DMS53 treated with DMSO at 0.1 percent for 48 hours (cell line): Measurements from ENCODE around the gene UBE3C.
A peak's percentile ranks its signal among the peaks of the same experiment; 100 is the strongest.
"Not testable (repeated sequence)": the region's sequence is repeated elsewhere in the genome, so short reads cannot be mapped to it uniquely, and the experiment has no call there.

Experiments used
- DNase-seq: peaks from one replicate; lab custom pipeline; 2025; ENCODE audit not compliant: unreplicated experiment; lab: John Stamatoyannopoulos, UW

UBE3C gene

DNA sequence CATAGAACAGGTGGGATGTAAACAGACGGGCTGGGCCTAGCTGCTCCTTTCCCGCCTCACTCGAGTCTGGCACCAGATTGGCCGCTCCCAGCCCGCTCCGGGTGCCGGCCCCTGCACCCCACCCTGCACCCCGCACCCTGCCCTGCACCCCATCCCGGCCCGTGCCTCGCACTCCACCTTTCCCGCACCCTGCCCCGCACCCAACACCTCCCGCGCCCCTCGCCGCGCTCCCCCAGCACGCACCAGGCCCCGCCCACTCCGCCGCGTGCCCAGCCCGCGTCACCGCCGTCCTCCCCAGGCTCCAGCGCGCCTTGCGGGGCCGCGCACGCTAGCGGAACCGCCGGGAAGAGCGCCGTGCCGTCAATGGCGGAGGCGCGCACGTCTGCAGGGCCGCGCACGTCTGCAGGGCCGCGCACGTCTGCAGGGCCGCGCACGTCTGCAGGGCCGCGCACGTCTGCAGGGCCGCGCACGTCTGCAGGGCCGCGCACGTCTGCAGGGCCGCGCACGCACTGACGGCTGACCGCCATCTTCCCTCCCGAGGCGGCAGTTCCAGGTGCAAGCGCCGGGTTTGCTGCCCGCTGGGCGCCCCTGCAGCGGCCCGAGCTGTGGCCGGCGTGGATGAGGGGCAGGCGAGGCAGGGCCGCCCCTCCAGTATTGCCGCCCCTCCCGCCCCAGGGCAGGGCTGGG, at the start of gene UBE3C:
Gene UBE3C (plus strand): TSS at position 503 of the 687 bp plus-strand sequence. CDS start 347 bp downstream, outside the sequence.
- DNase-seq = peak; percentile 87

DNA sequence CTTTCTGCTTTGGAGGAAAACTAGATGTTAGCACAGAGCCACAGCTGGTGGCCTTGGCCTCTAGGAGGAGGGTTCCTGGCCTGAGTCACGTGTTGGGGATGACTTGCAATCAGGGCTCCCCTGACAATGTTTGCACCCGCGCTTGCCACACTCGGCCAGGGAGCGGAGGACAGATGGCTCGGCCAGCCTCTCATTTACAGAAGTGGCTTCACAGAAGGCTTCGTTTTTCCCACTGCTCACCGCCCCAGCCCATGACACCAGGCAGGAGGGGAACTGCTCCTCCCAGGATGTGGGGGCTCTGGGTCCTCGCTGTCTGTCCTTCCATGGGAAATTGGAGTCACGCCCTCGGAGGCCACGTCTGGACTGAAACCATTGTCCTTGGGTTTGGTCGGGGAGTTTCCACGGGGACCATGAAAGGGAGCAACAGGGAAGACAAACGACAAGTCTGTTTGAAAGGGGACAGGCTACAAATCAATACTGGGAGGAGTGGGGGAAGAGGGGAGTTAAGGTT, 49.6 kb upstream of the UBE3C start:
- DNase-seq = no peak

DNA sequence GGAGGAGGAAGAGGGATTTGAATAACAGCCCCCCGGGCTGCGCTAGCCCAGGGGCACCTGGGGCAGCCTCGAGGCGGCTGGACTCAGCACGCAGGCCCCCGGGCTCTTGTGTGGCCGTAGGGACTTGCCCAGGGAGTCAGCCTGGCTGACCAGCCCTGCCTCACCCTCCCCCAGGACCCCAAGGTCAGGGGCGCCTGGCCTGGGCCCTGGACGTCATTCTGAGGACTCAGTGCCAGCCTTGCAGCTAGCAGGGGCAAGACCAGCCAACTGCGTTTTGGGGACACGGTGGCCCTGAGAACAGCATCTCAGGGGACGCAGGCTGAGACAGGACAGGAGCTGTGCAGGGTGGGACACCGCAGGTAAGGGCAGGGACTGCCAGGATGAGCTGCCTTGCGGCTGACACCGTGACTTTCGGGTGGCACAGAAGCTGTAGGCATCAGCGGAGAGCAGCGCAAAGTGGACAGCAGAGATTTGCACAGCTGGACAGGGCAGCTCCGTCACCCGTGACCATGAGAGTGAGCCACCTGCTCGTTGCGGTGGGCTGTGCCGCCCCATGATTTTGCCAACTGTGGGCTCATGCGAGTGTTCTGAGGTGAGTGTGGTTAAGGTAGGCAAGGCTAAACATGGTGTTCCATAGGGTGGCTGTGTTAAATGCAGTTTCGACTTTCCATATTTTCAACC, 48.1 kb upstream of the UBE3C start:
- DNase-seq = no peak

DNA sequence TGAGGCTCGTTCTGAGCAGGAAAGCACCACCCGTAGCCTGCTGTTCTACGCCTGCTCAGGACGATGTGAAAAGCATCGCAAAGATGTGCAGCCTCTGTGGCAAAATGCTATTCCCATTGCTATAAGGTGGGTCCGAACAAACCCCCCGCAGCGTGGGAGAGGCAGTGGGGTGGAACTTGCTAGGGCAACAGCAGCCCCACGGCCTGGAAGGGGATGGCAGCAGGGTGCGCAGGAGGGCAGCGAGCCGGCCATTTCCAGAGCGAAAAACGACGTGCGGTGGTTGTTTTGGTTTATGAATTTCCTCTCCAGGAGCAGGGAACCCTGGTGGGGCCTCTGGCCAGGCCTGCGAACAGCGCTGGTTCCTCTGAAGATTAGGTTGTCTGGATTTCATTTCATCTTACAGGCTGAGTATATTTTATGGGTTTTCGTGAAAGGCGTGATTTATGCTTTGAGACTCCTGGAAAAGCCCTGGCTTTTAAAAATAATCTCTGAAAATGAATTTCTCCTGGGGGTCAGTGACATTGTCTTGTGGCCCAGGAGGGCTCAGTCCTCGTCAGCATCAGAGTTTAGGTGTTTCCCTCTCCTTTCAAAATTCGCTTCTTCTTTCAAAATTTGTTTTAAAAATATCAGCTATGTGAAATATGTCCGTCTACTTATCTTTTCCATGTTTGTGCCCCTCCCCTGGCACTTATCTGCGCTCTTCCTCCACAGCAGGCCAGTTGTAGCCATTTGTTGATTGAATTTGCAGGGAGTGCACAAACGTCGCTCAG, 42.3 kb upstream of the UBE3C start:
- no peak for DNase-seq

DNA sequence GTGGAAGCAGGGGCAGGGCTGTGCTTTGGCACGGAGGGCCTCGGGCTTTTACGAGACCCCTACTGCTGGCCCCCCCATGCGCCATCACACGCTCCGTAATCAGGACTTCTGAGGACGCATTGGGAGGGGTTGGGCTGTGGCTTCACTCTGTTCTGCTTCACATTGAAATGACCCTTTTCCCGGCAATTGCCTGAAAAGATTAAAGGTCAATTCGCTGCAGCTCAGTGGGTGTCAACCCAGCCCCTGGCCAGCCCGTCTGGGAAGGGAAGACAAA, 41.7 kb upstream of the UBE3C start:
- DNase-seq = no peak

DNA sequence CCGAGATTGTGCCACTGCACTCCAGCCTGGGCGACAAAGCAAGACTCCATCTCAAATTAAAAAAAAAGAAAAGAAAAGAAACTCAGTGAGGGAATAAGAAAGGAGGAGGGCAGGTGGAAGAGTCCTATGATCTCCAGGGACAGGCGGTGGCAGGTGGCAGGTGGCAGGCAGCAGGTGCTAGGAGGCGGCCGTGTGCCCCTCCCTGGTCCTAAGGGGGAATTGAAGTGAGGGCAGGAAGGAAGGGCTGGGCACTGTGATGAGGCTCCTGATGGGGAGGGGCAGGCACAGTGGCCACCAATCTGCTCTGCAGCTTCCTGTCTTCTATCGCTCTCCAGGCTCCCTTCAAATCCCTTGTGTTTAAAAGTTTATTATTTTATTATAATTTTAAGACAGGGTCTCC, 41.2 kb upstream of the UBE3C start:
- peak; percentile 30 for DNase-seq

DNA sequence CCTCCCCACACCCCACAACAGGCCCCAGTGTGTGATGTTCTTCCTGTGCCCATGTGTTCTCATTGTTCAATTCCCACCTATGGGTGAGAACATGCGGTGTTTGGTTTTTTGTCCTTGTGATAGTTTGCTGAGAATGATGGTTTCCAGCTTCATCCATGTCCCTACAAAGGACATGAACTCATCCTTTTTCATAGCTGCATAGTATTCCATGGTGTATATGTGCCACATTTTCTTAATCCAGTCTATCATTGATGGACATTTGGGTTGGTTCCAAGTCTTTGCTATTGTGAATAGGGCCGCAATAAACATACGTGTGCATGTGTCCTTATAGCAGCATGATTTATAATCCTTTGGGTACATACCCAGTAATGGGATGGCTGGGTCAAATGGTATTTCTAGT, 38.7 kb upstream of the UBE3C start:
- DNase-seq = not testable (repeated sequence)

DNA sequence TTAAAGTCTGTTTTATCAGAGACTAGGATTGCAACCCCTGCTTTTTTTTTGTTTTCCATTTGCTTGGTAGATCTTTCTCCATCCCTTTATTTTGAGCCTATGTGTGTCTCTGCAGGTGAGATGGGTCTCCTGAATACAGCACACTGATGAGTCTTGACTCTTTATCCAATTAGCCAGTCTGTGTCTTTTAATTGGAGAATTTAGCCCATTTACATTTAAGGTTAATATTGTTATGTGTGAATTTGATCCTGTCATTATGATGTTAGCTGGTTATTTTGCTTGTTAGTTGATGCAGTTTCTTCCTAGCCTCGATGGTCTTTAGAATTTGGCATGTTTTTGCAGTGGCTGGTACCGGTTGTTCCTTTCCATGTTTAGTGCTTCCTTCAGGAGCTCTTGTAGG, 35.1 kb upstream of the UBE3C start:
- not testable (repeated sequence) for DNase-seq

DNA sequence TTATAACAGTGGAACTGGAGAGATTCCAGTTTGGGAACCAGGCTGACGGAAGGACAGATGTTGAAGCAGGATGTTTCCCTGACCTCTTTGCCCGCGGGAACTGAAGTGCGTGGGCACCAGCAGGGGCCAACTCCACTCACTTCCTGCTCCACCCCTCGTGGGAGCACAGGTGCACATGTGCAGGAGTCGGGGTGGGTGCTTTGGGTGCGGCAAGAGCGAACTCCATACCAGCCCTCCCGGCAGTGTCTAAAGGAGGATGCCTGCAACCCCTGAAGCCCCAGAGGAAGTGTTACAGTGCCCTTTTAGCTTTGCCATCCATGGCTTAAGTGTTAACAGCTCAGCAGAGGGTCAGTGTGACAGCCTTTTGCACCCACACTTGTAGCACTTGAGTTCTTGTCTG, 27.4 kb upstream of the UBE3C start:
- no peak for DNase-seq

DNA sequence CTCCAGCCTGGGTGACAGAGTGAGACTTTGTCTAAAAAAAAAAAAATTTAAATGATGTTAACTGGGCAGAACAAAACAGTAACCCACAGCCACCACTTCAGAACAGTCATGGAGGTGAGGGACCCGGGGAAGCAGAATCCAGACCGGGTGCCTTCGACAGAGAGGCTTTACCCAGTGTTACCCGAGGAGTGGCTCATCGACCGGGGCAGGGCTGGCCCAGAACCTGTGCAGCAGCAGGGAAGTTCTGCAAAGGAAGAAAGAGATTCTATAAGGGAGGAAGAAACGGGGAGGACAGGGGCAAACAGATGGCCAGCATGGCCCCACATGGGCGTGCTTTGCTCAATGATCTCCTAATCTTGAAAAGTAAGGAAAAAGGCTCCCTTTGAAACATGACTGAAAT, 26.0 kb upstream of the UBE3C start:
- no peak for DNase-seq

DNA sequence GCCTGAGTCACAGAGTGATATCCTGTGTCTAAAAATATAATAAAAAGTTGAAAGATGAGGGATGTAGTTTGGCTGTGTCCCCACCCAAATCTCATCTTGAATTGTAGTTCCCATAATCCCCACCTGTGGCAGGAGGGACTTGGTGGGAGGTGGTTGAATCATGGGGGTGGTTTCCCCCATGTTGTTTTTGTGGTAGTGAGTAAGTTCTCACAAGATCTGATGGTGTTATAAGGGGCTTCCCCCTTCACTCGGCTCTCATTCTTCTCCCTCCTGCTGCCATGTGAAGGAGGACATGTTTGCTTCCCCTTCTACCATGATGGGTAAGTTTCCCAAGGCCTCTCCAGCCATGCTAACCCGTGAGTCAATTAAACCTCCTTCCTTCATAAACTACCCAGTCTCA, 25.1 kb upstream of the UBE3C start:
- no peak for DNase-seq

DNA sequence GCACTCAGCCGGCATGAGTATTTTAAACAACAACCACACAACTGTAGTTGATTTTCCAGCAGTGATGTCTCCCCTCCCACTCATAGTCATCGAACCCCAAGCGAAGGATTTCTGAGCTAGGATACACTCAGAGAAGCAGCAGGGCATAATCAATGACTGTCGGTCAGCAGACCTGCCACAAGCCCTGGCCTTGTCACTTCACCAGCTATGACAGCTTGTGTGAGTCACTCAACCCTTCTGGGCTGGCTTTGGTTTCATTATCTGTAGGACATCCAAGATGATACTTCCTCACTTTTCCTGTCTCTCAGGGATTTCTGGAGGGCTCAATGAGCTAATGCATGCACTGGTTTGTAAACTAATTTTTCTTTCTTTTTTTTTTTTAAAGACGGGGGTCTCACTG, 22.0 kb upstream of the UBE3C start:
- DNase-seq = no peak

DNA sequence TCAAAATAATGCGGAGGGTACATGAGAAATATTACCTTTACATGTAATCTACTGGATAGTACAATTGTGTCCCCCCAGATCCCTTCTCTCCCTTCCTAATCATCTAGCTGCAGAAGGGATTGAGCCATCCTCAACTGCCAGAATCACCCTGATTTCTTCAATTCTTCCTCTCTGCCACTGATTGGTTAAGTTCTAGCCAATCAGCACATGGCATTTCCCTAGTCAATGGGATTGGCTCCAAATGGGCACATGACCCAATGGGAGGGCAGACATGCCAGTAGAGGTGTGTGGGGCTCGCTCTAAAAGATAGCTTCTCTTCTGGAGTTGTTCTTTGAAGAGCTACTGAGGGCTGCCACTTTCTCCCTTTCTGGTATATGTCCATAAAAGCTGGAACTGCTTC, 20.9 kb upstream of the UBE3C start:
- no peak for DNase-seq

DNA sequence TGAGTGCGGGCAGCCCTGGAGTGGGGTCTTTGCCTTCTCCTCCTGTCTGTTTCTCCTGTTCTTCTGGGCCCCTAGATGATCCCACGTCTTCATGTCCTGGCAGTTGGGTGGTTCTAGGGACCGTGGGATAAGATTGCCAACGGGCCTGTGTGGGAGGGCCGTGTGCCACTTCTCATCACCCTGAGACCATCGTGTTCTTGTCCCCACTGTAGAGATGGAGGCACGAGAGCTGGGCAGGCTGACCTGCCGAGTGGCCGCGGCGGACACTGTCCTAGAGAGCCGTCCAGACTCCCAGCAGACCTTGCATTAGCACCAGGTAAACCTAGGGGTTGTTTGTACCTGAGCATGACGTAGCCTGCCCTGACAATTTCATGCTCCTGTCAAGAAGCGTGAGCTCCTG, 18.5 kb upstream of the UBE3C start:
- no peak for DNase-seq

DNA sequence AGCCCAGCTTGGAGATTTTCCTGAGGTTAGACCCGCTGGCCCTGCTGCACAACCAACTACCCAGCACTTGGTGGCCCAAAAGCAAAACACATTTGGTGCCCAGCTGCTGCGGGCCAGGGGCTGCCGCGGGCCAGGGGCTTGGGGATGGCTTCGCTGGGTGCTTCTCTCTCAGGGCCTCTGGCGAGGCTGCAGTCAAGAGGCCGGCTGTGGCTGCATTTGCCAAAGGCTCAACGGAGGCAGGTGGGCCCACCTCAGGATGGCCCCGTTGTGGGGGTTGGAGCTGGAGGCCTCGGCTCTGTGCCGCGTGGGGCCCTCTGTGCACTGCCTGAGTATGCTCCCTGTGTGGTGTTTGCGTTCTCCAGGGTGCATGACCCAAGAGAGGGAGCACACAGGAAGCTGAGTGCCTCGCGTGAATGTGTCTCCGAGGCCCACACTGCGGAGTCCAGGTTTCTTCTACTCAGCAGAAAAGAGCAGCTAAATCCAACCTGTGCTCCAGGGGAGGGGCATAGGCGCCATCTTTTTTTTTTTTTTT, 17.5 kb upstream of the UBE3C start:
- no peak for DNase-seq

DNA sequence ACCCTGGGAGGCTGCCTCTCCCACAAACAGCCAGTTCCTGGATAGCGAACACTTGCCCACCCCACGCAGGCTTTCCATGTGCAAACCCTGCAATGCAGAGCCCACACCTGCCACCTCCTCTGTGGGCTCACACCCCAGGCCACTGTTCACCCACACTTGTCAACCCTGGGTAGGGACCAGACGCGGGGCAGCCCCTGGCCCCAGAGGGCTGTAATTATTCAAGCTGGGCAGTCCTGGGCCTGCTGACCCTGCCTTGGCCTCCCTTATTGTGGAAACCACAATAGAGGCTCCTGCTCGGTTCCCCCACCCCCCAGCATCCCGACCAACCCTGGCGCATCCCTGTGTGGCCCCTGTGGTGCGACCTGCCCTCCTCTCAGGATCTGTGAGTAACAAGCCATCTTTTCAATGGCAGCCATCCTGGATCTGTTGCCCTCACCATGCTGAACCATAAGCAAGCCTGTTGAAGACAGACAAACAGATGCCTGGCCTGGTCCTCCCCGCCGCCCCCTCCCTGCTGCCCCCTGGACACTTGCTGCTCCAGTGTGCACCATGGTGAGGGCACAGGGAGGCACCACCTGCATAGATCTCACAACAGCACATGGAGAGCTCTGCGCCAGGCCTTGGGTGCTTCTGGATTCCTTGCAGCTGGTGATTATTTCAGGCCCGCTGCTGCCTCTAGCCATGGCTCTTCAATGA, 15.8 kb upstream of the UBE3C start:
- no peak for DNase-seq

DNA sequence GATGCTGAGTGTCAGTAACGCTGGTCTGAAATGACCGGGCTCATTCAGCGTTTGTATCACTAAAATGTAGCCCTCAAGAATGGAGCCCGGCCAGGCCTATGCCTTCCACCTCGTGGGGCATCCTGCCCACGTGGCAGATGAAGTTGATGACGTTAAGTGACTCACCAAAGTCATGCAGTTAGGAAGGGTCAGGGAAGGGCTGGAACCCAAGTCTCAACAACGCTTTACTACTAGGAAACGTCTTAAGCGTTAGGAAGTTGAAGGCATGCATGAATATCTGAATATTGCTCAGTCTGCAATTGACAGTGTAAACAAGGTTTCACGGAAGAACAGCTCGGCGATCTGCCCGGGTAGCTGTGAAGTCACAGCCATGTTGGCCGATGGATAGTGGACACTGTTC, 14.0 kb upstream of the UBE3C start:
- DNase-seq = no peak

DNA sequence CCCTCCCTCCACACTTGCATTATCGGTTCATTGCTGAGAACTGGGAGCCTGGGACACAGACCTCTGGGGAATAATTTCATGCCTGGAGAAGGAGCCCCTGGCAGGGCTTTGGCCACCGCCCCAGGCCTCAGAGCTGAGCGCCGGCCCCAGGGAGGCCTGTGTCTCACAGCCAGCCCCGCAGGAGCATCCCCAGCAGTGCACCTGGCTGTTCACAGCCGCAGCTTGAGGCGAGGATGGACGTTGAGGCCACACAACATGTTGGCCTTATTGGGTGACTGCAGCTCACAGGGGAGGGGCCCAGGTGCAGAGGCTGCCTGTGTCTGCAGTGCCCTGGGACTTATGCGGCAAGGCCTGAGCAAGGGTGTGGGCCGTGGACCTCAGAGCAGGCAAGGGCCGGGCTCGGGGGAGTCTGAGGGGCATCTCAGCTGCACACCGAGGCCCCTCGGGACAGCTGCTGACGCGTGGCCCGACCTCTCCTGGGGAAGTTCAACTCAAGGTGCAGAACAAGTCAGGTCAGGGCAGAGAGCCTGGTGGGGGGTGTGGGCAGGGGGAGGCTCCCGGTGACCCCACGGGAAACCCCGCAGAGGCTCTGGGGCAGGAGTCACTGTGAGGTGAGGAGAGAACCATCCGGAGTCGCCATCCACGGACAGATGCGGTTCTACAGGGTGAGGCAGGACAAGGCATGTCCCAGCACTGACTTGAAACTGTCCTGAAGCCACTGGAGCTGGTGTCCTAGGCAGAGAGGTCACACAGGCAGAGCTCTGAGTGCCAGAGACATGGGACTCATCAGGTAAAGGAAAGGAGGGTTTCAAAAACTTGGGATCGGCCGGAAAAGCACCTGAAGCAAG, 13.1 kb upstream of the UBE3C start:
- no peak for DNase-seq

DNA sequence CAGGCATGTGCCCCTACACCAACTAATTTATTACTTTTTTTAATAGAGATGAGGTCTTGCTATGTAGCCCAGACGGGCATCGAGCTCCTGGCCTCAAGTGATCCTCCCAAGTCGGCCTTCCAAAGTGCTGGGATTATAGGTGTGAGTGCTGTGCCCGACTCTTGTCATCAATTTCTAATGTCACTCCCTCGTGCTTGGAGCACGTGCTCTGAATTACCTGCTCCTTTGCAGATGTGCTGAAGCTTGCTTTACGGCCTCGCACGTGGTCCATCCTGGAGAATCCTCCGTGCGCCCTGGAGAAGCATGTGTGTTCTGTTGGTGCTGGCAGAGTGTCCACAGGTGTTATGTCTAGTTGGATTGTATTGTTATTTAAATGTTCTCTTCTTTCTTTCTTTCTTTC, 11.8 kb upstream of the UBE3C start:
- DNase-seq = no peak

DNA sequence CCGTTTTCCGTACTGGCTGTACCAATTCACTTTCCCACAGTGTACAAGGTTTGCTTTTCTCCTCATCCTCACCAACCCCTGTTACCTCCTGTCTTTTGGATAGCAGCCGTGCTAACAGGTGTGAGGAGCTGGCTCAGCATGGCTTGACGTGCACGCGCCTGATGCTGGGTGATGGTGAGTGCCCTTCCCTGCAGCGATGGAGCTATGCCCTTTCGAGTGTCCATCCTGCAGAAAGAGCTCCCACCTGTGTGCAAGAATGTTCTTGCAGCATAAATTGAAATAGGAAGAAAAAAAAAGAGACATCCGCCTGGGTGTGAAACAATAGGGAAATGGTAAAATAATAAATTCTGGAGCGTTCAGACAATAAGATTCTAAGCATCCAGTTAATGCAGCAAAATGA, 9.5 kb upstream of the UBE3C start:
- DNase-seq = peak; percentile 20
